ES-I3 (cell line): ENCODE data around the gene PIGQ.

ENCODE experiments used
- H3K36me3 ChIP-seq: 2 replicates; pipeline ENCODE4 v1.6.1; 2013; ENCODE audit warnings: mild to moderate bottlenecking, low read length, control low read depth, moderate library complexity; ENCODE audit not compliant: insufficient read depth
- H3K4me1 ChIP-seq: 2 replicates; pipeline ENCODE4 v1.6.1; 2013; ENCODE audit warnings: mild to moderate bottlenecking, control low read depth, low read length; ENCODE audit not compliant: insufficient read depth
- H3K9ac ChIP-seq: 2 replicates; pipeline ENCODE4 v1.6.1; 2013; ENCODE audit warnings: low read depth, mild to moderate bottlenecking, low read length, moderate library complexity
- H3K9me3 ChIP-seq: 2 replicates; pipeline ENCODE4 v1.6.1; 2013; ENCODE audit warnings: mild to moderate bottlenecking, low read length, moderate library complexity; ENCODE audit not compliant: control insufficient read depth, insufficient read depth

PIGQ gene

DNA sequence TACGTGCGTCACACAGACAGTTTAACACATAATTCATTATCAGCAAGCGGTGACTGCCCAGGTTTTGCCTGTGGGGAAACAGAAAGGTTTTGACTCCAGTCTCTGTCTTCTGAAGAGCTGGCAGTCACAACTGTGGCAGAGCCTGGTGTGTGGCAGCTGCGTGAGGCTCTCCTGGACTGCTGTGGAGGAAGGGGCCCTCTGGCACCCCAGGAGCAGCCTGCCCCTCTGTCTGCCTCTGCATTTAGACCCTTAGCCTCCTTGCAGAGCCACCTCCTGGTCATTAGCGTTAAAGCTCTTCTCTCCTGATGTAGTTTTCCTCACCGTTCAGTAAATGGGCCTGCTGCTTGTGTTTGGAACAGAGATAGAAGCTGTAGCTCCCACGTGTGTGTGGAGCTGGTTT is 31.0 kb downstream of the PIGQ start:
- Histone ChIP-seq H3K36me3 (no peaks in the 10 kb centered on the region), H3K9me3 (no peaks in the 10 kb centered on the region; the same call in 1 of the 2 replicates), H3K9ac (no peak overlapping the region), H3K4me1 (no peaks in the 10 kb centered on the region)

DNA sequence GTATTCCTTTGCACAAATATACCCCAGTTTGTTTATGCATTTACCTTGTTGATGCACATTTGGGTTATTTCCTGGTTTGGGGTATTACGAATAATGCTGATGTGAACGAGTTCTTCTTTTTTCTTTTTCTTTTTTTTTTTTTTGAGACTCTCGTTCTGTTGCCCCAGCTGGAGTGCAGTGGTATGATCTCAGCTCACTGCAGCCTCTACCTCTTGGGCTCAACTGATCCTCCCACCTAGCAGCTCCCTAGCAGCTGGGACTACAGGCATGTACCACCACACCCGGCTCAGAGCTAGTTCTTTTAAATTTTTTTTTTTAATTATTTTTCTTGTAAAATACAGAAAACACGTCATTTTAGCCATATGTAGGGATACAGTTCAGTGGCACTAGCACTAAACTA is 34.2 kb downstream of the PIGQ start:
- Histone ChIP-seq H3K36me3 (no peaks in the 10 kb centered on the region), H3K4me1 (no peaks in the 10 kb centered on the region), H3K9me3 (no peaks in the 10 kb centered on the region; the same call in 1 of the 2 replicates), H3K9ac (no peak overlapping the region)

DNA sequence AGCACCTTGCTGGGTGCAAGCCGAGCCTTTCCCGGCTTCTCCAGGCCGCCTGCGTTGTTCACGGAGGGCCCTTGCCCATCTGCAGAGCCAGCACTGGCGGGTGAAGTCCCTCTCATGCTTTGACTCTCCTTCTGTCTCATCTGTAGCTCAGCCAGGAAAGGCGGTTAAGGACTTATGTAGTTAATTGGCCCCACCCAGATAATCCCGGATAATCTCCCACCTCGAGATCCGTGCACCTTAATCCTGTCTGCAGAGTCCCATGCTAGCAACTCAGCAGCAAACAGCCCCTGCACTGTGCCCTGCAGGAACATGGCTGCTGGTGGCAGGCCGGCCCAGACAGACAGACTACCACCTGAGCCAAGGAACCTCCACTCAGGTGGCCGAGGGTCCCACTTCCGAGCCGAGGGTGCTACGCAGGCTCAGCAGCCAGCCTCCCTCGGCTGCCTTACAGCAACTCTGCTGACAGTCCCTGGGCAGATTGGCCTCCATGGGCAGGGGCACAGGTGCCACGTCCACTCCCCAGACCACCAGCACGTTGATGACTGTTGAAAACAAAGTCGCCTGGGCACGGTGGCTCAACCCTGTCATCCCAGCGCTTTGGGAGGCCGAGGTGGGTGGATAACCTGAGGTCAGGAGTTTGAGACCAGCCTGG is 37.0 kb downstream of the PIGQ start:
- Histone ChIP-seq H3K9me3 (no peaks in the 10 kb centered on the region; the same call in 1 of the 2 replicates), H3K4me1 (0 out of 2 replicates have a peak, but pooled peaks cover 3% of the 10 kb centered on the region), H3K9ac (no peak overlapping the region), H3K36me3 (no peaks in the 10 kb centered on the region)

DNA sequence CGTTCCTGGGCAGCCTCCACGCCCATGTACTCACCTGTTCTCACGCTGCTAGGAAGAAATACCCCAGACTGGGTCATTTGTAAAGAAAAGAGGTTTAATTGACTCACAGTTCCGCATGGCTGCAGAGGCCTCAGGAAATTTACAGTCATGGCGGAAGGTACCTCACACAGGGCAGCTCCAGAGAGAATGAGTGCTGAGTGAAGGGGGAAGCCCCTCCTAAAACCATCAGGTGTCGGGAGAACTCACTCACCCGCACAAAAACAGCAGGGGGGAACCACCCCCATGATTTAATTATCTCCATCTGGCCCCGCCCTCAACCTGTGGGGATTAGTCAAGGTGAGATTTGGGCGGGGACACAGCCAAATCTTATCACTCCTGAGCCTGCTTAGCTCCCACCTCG is 38.3 kb downstream of the PIGQ start:
- Histone ChIP-seq H3K36me3 (no peaks in the 10 kb centered on the region), H3K4me1 (0 out of 2 replicates have a peak, but pooled peaks cover 3% of the 10 kb centered on the region), H3K9ac (no peak overlapping the region), H3K9me3 (no peaks in the 10 kb centered on the region; the same call in 1 of the 2 replicates)

DNA sequence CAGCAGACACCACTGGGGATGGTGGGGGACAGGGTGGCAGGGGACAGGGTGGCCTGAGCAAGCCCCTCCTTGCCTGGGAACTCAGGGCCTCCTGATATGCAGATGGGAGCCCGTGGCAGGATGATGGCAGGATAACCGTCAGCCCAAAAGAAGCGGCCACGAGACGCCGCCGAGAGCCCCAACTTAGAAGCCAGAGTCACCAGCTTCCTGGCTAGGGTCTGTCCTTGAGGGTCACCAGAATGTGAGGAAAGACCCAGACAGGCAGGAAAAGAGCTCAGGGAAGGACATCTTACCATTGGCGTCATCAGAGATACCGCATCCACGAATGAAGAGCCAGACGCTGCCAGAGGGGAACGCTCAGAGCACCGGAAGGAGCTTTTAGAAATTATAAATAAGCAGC is 39.5 kb downstream of the PIGQ start:
- H3K9ac ChIP-seq, result no peak overlapping the region
- 0 out of 2 replicates have a peak, but pooled peaks cover 3% of the 10 kb centered on the region for H3K4me1 ChIP-seq
- no peaks in the 10 kb centered on the region; the same call in 1 of the 2 replicates for H3K9me3 ChIP-seq
- H3K36me3 ChIP-seq, result no peaks in the 10 kb centered on the region

DNA sequence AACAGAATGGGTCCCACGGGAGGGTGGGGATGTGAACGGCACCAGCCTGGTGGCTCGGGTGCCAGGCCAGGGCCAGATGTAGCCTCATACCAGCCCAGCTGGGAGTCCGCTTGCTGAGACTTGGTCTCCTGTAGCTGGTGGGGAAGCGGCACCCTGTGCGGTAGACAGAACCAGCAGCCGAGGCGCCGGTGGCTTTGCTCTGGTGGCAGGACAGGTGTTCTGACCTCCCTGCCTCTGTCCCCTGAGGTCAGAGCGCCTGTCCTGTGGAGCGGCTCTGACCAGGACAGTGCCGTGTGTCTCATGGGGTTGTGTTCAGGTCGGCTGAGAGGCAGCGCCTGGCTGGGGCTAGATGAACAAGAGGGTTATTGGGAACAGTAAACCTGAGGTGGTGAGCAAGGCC is 40.2 kb downstream of the PIGQ start:
- Histone ChIP-seq H3K9me3 (no peaks in the 10 kb centered on the region; the same call in 1 of the 2 replicates), H3K36me3 (no peaks in the 10 kb centered on the region), H3K4me1 (0 out of 2 replicates have a peak, but pooled peaks cover 3% of the 10 kb centered on the region), H3K9ac (no peak overlapping the region)

DNA sequence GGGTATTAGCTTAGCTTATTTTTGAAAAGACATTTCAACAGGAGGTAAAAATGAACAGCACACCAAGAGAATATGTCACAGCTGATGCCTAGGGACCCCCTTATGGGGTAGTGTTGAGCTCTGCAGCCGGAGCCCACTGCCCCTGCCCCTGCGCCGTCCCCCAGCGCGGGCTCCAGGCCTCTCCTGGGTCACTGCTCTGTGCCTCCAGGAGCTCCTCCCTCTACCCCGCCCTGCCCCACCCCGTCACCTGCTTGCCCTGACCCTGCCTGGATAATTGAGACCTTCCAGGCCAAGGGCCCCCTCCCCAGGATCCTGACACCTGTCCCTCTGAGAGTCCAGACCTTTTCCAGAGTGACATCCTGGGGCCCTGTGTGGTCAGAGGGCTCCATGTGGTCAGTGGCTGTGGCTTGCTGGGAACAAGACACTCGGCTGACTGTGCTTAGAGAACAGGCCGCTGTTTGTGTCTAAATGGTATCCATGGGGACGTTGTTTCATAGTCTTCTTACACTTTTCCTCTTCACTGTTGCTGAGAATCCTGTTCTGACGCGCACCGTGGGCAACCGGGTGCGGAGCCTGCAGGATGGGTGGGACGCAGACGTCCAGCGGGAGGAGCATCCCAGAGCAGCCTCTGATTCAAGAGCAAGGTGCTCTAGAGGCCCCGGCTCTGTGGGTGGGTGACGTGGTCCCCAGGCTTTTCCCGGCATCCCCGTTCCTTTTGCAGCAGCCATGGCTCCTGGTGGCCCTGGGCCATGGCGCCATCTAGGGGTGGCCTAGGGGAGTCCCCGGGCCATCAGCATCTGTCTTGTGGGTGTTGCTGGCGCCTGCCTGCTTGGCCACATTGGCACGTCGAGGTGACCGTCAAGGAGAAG is 41.0 kb downstream of the PIGQ start:
- Histone ChIP-seq H3K9me3 (no peaks in the 10 kb centered on the region), H3K4me1 (0 out of 2 replicates have a peak, but pooled peaks cover 3% of the 10 kb centered on the region), H3K9ac (no peak overlapping the region), H3K36me3 (no peaks in the 10 kb centered on the region)

DNA sequence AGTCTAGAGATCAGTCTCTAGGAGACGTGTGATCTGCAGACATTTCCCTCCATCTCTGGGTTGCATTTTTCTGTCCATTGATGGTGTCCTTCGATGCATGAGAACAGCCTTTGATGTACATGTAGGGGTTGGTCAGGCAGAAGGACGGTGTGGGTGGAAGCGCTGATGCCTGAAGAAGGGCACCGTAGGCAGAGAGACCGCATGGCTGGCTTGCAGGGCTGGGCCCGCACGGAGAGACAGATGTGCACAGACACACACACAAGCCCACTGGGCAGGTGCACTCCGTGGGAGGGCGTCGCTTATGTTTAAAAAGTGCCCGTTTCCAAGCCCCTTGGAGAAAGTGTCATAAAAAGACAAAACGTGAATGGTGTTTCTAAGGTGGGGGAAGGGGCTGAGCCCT is 45.4 kb downstream of the PIGQ start:
- H3K4me1 ChIP-seq, result 0 out of 2 replicates have a peak, but pooled peaks cover 3% of the 10 kb centered on the region
- no peaks in the 10 kb centered on the region for H3K36me3 ChIP-seq
- no peak overlapping the region for H3K9ac ChIP-seq
- no peaks in the 10 kb centered on the region for H3K9me3 ChIP-seq

DNA sequence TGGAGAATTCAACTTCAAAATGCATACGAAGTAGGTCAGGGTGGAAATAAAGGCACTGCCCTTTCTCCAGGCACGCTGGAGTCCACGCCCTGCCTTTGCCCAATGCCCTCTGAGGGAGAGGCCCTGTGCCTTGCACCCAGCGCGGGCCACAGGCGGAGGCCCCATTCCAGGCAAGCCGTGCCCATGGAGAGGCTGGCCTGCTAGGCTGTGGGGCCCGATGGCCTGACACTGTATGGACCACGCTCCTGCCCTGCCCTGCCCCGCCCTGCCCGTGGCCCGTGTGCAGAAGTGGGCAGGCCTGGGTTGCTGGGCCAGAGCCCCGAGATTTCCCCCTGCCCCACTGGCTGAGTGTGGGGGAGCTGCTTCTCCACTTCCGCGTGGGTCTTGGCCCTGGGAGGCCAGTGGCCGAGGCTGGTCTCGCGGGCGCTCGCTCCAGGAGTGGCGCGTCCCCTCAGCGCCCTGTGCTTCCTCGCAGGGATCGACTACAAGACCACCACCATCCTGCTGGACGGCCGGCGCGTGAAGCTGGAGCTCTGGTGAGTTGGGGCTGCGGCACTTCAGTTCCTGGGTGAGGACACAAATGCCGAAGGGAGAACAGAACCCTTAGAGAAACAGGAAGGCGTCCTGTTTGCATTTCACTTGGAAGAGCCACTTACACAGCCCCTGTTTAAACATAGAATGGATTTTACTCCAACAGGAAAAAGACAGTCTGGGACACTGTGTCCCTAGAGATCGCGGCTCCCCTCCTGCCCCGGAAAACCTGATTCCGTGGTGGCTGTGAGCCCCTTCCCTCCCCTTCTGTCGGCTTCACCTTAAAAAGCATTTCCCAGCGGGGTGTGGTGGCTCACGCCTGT is 47.2 kb downstream of the PIGQ start:
- no peak overlapping the region for H3K9ac ChIP-seq
- no peaks in the 10 kb centered on the region for H3K36me3 ChIP-seq
- peaks cover 4% of the 10 kb centered on the region; the same call in 1 of the 2 replicates for H3K4me1 ChIP-seq
- no peaks in the 10 kb centered on the region for H3K9me3 ChIP-seq

DNA sequence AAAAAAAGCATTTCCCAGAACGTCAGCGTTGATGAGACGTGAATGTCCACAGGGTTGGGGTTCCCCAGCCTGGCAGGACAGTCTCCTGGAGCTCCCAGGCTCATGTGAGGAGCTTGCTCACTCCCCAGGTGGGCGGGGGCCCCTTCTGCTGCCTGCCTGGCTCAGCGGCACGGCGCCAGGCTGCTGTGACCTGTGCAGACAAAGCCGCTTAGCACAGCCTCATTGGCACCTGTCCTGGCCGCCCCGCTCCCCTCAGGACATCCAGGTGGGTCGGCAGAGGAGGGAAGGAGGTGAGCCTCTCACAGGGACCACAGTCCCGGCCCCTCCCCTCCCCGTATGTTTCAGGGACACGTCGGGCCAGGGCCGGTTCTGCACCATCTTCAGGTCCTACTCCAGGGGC is 48.1 kb downstream of the PIGQ start:
- peaks cover 7% of the 10 kb centered on the region; the same call in 1 of the 2 replicates for H3K4me1 ChIP-seq
- H3K9ac ChIP-seq, result no peak overlapping the region
- no peaks in the 10 kb centered on the region for H3K9me3 ChIP-seq
- no peaks in the 10 kb centered on the region for H3K36me3 ChIP-seq

DNA sequence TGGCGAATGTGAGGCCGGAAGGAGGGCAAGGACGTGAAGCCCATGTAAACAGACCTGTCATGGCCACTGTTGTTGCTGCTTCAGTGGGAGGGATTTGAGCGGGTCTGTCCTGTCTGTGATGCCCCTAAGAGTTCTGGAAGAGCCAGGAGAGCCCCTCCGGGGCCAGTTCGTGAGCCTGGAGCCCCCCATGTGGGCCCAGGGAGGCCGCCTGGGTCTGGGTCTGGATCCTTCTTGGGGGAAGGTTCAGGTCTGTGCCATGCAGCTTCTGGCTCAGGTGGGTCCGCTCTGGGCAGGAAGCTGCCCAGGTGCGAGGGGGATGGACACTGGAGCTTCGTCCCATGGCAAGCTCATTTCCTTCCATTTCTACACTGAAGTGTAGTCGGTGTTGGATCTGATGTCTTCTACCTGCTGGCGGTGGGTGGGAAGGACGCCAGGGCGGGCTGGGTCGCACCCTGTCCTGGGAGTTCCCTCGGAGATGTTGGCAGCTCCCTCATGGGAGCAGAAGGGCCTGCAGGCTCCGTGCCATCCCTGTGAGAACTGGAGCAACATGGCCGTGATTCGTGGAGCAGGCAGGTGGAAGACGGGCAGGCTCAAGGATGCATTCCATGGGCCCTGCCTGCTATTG is 49.8 kb downstream of the PIGQ start:
- H3K9me3 ChIP-seq, result no peaks in the 10 kb centered on the region
- H3K36me3 ChIP-seq, result no peaks in the 10 kb centered on the region
- no peak overlapping the region for H3K9ac ChIP-seq
- peaks cover 11% of the 10 kb centered on the region; the same call in 1 of the 2 replicates for H3K4me1 ChIP-seq

DNA sequence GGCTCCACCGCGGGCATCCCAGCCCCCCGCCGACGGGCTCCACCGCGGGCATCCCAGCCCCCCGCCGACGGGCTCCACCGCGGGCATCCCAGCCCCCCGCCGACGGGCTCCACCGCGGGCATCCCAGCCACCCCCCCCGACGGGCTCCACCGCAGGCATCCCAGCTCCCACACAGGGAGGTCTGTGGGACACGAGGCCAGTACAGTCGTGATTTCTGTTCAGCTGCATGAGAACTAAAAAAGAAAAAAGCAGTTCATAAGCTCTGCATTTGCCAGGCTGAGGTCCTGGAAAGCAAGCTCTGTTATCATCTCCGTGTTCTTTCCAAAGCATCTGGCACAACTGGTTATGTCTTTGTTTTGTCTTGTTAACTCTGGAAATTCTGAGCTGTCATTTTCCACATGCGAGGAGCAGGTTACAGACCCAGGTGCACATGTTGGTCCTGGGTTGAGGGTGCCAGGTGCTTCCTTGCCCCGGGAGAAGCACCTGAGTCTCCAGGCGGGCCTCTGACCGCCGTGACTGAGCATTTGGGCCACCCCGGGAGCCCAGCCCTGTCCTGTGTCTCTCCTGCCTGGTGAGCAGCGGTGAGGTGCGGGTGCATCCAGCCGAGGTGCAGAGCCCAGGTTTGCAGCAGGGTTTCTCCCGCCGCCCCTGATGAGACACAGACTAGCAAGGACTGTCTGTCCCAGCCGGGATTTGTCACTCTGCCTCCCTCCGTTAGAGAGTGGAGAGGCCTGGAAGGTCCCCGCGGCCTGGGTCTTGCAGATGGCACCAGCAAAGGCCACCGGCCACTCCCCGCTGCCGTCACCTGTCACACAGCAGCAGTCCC is 51.1 kb downstream of the PIGQ start:
- no peak overlapping the region for H3K9ac ChIP-seq

DNA sequence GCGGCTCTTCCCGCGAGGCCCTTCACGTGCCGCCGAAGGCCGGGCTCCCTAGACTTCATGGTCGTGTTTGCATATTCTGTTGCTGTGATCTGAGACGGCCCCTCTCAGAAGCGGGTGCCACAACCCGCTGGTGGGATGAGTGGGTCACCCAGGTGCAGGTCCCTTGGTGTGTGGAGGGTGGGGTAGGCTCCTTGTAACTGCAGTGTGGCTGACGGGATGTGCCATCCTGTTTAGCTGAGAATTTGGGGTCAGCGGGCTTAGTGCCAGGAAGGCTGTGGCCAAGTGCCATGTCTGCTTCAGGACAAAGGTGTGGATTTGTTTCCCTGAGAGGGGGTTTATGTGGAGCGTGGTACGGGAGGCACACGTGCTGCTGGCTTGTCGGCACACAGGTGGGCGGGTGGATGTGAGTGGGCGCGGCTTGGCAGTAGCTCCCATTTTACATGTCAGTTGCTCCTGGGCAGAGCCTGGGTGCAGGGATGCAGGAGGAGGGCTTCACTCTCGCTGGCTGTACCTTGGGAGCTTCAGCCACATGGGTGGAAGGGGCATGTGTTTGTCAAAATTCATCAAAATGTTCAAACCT is 51.8 kb downstream of the PIGQ start:
- Histone ChIP-seq H3K4me1 (peaks cover 11% of the 10 kb centered on the region; the same call in 1 of the 2 replicates), H3K9me3 (no peaks in the 10 kb centered on the region), H3K9ac (no peak overlapping the region), H3K36me3 (no peaks in the 10 kb centered on the region)

More for the DNA sequence above, 51.1 kb downstream of the PIGQ start:
- no peaks in the 10 kb centered on the region for H3K9me3 ChIP-seq
- peaks cover 11% of the 10 kb centered on the region; the same call in 1 of the 2 replicates for H3K4me1 ChIP-seq
- no peaks in the 10 kb centered on the region for H3K36me3 ChIP-seq
